Activated T-helper 17 cell treated with anti-CD3 and anti-CD28 coated beads, Interleukin-2, amount 50 U/mL, for 72 hours (primary cell): ENCODE results near the gene SH3PXD2A. TPM values are rescaled to one million over a fixed set of nuclear protein-coding genes. Genes with fewer than 3 reads are reported as not detected.
"Not testable (repeated sequence)": the region's sequence is repeated elsewhere in the genome, so short reads cannot be mapped to it uniquely, and the experiment has no call there.

ENCODE experiments used
- ATAC-seq: fragments of 150-1000 bp; cut with Tn5 transposase; replicated peaks from 2 replicates; pipeline ENCODE4 v1.10.0; 2021; ENCODE audit warnings: mild to moderate bottlenecking, moderate library complexity
- H3K27ac Mint-ChIP-seq: one replicate; pipeline ENCODE4 v1.8.0; 2022; ENCODE audit warnings: mixed read lengths
- H3K27me3 Mint-ChIP-seq: one replicate; pipeline ENCODE4 v1.8.0; 2022; ENCODE audit warnings: mixed read lengths
- H3K36me3 Mint-ChIP-seq: one replicate; pipeline ENCODE4 v1.8.0; 2022; ENCODE audit warnings: low read depth, mild to moderate bottlenecking, mixed read lengths
- H3K4me1 Mint-ChIP-seq: one replicate; pipeline ENCODE4 v1.8.0; 2022; ENCODE audit warnings: mixed read lengths
- H3K4me3 Mint-ChIP-seq: one replicate; pipeline ENCODE4 v1.8.0; 2022; ENCODE audit warnings: mild to moderate bottlenecking, mixed read lengths
- H3K9me3 Mint-ChIP-seq: one replicate; pipeline ENCODE4 v1.8.0; 2022; ENCODE audit warnings: mixed read lengths
- total RNA-seq, 2 donors: library from RNA; stranded (reverse); gene quantifications; one replicate each; pipeline ENCODE4 v1.2.3, GENCODE V29; 2022

SH3PXD2A gene
- total RNA-seq, 2 donors from 2014 or later, result 8.0 to 19.3 TPM

- Mint-ChIP-seq H3K9me3 (no peaks in the 10 kb centered on the region), H3K36me3 (no peaks in the 10 kb centered on the region), H3K27me3 (no peaks in the 10 kb centered on the region), H3K27ac (peak overlapping the region; percentile 81), H3K4me3 (peak overlapping the region; percentile 74), H3K4me1 (peaks cover 31% of the 10 kb centered on the region)
- peak; percentile 75 for ATAC-seq
Measured at GRCh38 chr10:103765168-103765567, 90.2 kb downstream of the SH3PXD2A start.

GRCh38 chr10:103764296-103765088, 90.9 kb downstream of the SH3PXD2A start:
- no peak for ATAC-seq
- Mint-ChIP-seq H3K4me1 (peaks cover 31% of the 10 kb centered on the region), H3K9me3 (no peaks in the 10 kb centered on the region), H3K27me3 (no peaks in the 10 kb centered on the region), H3K27ac (peak overlapping the region; percentile 81), H3K36me3 (no peaks in the 10 kb centered on the region), H3K4me3 (peak overlapping the region; percentile 74)

- ATAC-seq, result peak; percentile 20
- peak overlapping the region; percentile 74 for H3K4me3 Mint-ChIP-seq
Measured at GRCh38 chr10:103763374-103764202, 91.8 kb downstream of the SH3PXD2A start.

GRCh38 chr10:103762916-103763315, 92.5 kb downstream of the SH3PXD2A start:
- no peak for ATAC-seq
- H3K4me3 Mint-ChIP-seq, result no peak overlapping the region
- H3K27me3 Mint-ChIP-seq, result no peaks in the 10 kb centered on the region
- H3K27ac Mint-ChIP-seq, result no peak overlapping the region
- peaks cover 4% of the 10 kb centered on the region for H3K36me3 Mint-ChIP-seq
- H3K9me3 Mint-ChIP-seq, result no peaks in the 10 kb centered on the region
- H3K4me1 Mint-ChIP-seq, result peaks cover 44% of the 10 kb centered on the region

More at GRCh38 chr10:103763374-103764202, 91.8 kb downstream of the SH3PXD2A start:
- H3K4me1 Mint-ChIP-seq, result peaks cover 38% of the 10 kb centered on the region
- no peaks in the 10 kb centered on the region for H3K36me3 Mint-ChIP-seq
- no peaks in the 10 kb centered on the region for H3K9me3 Mint-ChIP-seq
- H3K27ac Mint-ChIP-seq, result peak overlapping the region; percentile 81
- H3K27me3 Mint-ChIP-seq, result no peaks in the 10 kb centered on the region

- H3K36me3 Mint-ChIP-seq, result peaks cover 10% of the 10 kb centered on the region
- H3K27ac Mint-ChIP-seq, result no peak overlapping the region
- no peaks in the 10 kb centered on the region for H3K9me3 Mint-ChIP-seq
- no peak overlapping the region for H3K4me3 Mint-ChIP-seq
- H3K4me1 Mint-ChIP-seq, result peaks cover 52% of the 10 kb centered on the region
- H3K27me3 Mint-ChIP-seq, result no peaks in the 10 kb centered on the region
- no peak for ATAC-seq
Measured at GRCh38 chr10:103762162-103762561, 93.2 kb downstream of the SH3PXD2A start.

GRCh38 chr10:103761075-103761920, 94.1 kb downstream of the SH3PXD2A start:
- H3K4me1 Mint-ChIP-seq, result peaks cover 56% of the 10 kb centered on the region
- ATAC-seq, result no peak
- no peaks in the 10 kb centered on the region for H3K9me3 Mint-ChIP-seq
- H3K36me3 Mint-ChIP-seq, result peaks cover 10% of the 10 kb centered on the region
- no peaks in the 10 kb centered on the region for H3K27me3 Mint-ChIP-seq
- no peak overlapping the region for H3K4me3 Mint-ChIP-seq
- no peak overlapping the region for H3K27ac Mint-ChIP-seq

- ATAC-seq, H3K9me3 Mint-ChIP-seq, H3K27me3 Mint-ChIP-seq, H3K4me3 Mint-ChIP-seq, H3K27ac Mint-ChIP-seq: not testable (repeated sequence)
- Mint-ChIP-seq H3K36me3 (peaks cover 10% of the 10 kb centered on the region), H3K4me1 (peaks cover 46% of the 10 kb centered on the region)
Measured at GRCh38 chr10:103760233-103760632, 95.1 kb downstream of the SH3PXD2A start.

GRCh38 chr10:103759100-103759781, 96.1 kb downstream of the SH3PXD2A start:
- Mint-ChIP-seq H3K27ac (peak overlapping the region; percentile 86), H3K36me3 (peaks cover 10% of the 10 kb centered on the region), H3K4me1 (peaks cover 41% of the 10 kb centered on the region), H3K9me3 (no peaks in the 10 kb centered on the region), H3K4me3 (peak overlapping the region; percentile 70), H3K27me3 (no peaks in the 10 kb centered on the region)
- ATAC-seq, result peak; percentile 71

GRCh38 chr10:103758294-103758681, 97.1 kb downstream of the SH3PXD2A start:
- H3K9me3 Mint-ChIP-seq, result no peaks in the 10 kb centered on the region
- H3K4me3 Mint-ChIP-seq, result peak overlapping the region; percentile 70
- ATAC-seq, result peak; percentile 75
- peaks cover 33% of the 10 kb centered on the region for H3K4me1 Mint-ChIP-seq
- H3K27ac Mint-ChIP-seq, result peak overlapping the region; percentile 86
- peaks cover 10% of the 10 kb centered on the region for H3K36me3 Mint-ChIP-seq
- H3K27me3 Mint-ChIP-seq, result no peaks in the 10 kb centered on the region

GRCh38 chr10:103757531-103758293, 97.7 kb downstream of the SH3PXD2A start:
- peak; percentile 70 for ATAC-seq
- Mint-ChIP-seq H3K4me3 (peak overlapping the region; percentile 70), H3K27ac (peak overlapping the region; percentile 86), H3K36me3 (peaks cover 10% of the 10 kb centered on the region), H3K27me3 (no peaks in the 10 kb centered on the region), H3K9me3 (no peaks in the 10 kb centered on the region), H3K4me1 (peaks cover 32% of the 10 kb centered on the region)

- no peak overlapping the region for H3K4me3 Mint-ChIP-seq
- peaks cover 10% of the 10 kb centered on the region for H3K36me3 Mint-ChIP-seq
- no peak for ATAC-seq
- H3K27ac Mint-ChIP-seq, result peak overlapping the region; percentile 86
- no peaks in the 10 kb centered on the region for H3K27me3 Mint-ChIP-seq
- H3K9me3 Mint-ChIP-seq, result no peaks in the 10 kb centered on the region
- H3K4me1 Mint-ChIP-seq, result peaks cover 32% of the 10 kb centered on the region
Measured at GRCh38 chr10:103756277-103756869, 99.0 kb downstream of the SH3PXD2A start.

- Mint-ChIP-seq H3K9me3 (no peaks in the 10 kb centered on the region), H3K4me1 (peaks cover 26% of the 10 kb centered on the region), H3K27me3 (no peaks in the 10 kb centered on the region), H3K27ac (no peak overlapping the region), H3K36me3 (peaks cover 5% of the 10 kb centered on the region), H3K4me3 (no peak overlapping the region)
- ATAC-seq, result no peak
Measured at GRCh38 chr10:103752680-103753248, 102.6 kb downstream of the SH3PXD2A start.
